Esophagus muscularis mucosa (tissue), 4 donors: ENCODE data around the gene TSEN54.

ENCODE experiments used
- CTCF ChIP-seq, 3 experiments: fragments of 200-600 bp in 2 of 3; fragments of 450-650 bp in 1 of 3; sonication (generic) in 2 of 3; IDR thresholded peaks; one replicate each; pipeline ENCODE4 v1.5.1; 2017 to 2019; ENCODE audit warnings: antibody characterized with exemption in 3 of 3, mild to moderate bottlenecking in 2 of 3, moderate library complexity in 1 of 3
- EP300 ChIP-seq: sonication (generic); formaldehyde crosslinking; IDR thresholded peaks from one replicate; pipeline ENCODE4 v1.6.1; 2017; ENCODE audit warnings: antibody characterized with exemption
- POLR2A ChIP-seq: fragments of 450-650 bp; IDR thresholded peaks from one replicate; pipeline ENCODE4 v1.6.1; 2017; ENCODE audit warnings: antibody characterized with exemption, moderate library complexity, mild to moderate bottlenecking, low read depth
- POLR2AphosphoS5 ChIP-seq, 2 donors: sonication (generic); formaldehyde crosslinking; IDR thresholded peaks; one replicate each; pipeline ENCODE4 v1.6.1; 2017; ENCODE audit warnings: antibody characterized with exemption in 2 of 2

GRCh38 chr17:75539967-75540729, 23.8 kb downstream of the TSEN54 start:
- no peak for TF ChIP-seq CTCF (IDR thresholded peaks at IDR 0.05)
- no peak for TF ChIP-seq POLR2AphosphoS5 (IDR thresholded peaks at IDR 0.05)
- no peak for TF ChIP-seq POLR2A
- no peak for TF ChIP-seq EP300
